ENCODE measurements around the gene PHPT1. TPM values are rescaled to one million over a fixed set of nuclear protein-coding genes. Genes with fewer than 3 reads are reported as not detected.
"Not testable (repeated sequence)": the region's sequence is repeated elsewhere in the genome, so short reads cannot be mapped to it uniquely, and the experiment has no call there.

The PHPT1 gene
- total RNA-seq, 1 experiment from 2014 or later: 125 TPM

DNA sequence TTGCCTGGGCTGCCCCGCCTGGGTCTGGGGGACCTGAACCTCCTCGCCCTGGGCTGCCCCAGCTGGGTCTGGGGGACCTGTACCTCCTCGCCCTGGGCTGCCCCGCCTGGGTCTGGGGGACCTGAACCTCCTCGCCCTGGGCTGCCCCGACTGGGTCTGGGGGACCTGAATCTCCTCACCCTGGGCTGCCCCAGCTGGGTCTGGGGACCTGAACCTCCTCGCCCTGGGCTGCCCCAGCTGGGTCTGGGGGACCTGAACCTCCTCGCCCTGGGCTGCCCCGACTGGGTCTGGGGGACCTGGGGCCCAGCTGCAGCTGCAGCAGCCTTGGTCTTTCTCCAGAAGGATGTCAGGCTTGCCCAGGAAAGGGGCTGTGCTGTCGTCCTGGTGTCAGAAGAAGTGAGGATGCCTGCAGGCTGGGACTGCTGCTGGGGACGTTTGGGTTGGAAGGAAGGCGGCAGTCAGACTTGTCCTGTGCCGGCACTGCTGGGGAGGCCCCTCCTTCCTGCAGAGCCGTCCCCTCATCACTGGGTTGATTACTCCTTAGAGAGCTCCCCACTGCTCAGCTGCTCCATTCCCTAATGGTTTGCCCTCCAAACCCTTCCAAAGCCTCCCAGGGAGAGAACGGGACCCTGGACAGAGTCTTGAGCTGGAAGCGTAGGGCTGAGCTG lies 15.7 kb upstream of the PHPT1 start:
- in situ Hi-C loops (cut with HindIII; ENCODE audit: low pct_unique_long_range_greater_than_20kb, low sequenced_read_pairs); DNase-seq (ENCODE audit: low read depth): not testable (repeated sequence)

DNA sequence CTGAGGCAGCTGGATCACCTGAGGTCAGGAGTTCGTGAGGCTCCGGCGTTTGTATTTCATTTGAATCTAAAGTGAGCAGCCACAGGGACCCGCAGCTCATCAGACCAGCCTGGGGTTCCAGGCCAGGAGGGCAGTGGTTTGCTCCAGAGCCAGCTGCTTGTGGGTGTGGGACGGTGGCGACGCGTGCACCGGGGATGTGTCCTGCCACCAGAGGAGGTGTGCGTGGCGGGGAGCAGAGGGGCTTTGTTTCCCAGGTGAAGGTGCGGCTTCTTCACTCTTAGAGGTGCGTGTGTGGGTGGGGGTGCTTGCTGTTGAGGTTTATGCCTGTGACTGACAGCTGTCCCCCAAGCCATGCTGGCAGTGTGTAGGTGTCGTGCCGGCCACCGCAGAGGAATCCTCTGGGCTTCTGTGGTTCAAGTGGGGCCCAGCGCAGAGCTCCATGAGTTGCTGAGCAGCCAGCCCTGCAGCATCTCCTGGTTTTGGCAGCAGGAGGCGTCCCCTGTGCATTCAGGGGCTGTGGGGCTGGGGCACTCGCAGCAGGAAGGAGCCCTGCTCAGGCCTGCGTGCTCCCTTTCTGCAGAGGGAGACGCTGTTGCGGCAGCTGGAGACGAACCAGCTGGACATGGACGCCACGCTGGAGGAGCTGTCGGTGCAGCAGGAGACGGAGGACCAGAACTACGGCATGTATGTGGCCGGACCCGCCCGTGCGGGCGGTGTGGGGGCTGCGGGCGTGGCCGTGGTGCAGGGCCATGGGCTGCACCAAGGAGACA lies 13.9 kb upstream of the PHPT1 start:
- no peak for DNase-seq (ENCODE audit: low read depth)
- in situ Hi-C loops (cut with HindIII; ENCODE audit: low pct_unique_long_range_greater_than_20kb, low sequenced_read_pairs): no loop called here

- no peak for DNase-seq (ENCODE audit: low read depth)
- in situ Hi-C loops (cut with HindIII; ENCODE audit: low pct_unique_long_range_greater_than_20kb, low sequenced_read_pairs): no loop called here
Observed at GRCh38 chr9:136835932-136836904, 13.0 kb upstream of the PHPT1 start.

GRCh38 chr9:136837146-136837855 lies 11.9 kb upstream of the PHPT1 start:
- in situ Hi-C loops (cut with HindIII; ENCODE audit: low pct_unique_long_range_greater_than_20kb, low sequenced_read_pairs): no loop called here
- DNase-seq (ENCODE audit: low read depth): no peak

- in situ Hi-C loops (cut with HindIII; ENCODE audit: low pct_unique_long_range_greater_than_20kb, low sequenced_read_pairs); DNase-seq (ENCODE audit: low read depth): not testable (repeated sequence)
Observed at GRCh38 chr9:136837856-136838277, 11.3 kb upstream of the PHPT1 start.

DNA sequence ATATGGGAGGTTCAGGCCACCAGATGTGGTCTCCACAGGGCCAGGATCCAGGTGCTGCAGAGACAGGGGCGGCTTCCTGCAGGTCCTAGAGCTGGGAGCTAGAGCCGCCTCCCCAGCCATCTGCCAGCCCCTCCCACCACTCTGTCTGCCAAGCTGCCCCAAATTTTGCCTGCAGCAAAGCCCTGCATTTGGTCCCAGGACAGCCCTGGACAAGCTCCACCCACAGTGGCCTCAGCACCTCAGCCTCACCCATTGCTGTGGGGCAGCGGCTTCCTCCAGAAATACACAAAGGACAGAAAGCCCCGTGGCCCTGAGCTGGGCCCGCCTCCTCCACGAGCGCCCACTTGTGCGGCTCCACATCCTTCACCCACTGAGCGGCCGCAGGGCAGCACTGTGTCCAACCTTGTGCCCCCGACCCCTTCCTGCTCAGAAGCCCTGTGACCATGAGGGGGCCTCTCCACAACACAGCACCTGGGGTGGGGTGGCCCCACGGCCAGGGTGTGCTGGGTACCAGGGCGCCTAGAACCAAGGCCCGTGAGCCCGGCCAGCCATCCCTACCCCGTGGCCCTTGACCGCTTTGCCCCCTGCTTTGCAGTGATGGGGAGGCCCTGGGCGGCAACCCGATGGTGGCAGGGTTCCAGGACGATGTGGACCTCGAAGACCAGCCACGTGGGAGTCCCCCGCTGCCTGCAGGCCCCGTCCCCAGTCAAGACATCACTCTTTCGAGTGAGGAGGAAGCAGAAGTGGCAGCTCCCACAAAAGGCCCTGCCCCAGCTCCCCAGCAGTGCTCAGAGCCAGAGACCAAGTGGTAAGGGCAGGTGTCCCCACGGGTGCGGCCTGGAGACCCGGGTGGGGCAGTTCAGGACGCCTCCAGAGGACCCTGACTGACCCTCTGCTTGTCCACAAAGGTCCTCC lies 10.6 kb upstream of the PHPT1 start:
- no peak for DNase-seq (ENCODE audit: low read depth)
- in situ Hi-C loops (cut with HindIII; ENCODE audit: low pct_unique_long_range_greater_than_20kb, low sequenced_read_pairs): no loop called here

DNA sequence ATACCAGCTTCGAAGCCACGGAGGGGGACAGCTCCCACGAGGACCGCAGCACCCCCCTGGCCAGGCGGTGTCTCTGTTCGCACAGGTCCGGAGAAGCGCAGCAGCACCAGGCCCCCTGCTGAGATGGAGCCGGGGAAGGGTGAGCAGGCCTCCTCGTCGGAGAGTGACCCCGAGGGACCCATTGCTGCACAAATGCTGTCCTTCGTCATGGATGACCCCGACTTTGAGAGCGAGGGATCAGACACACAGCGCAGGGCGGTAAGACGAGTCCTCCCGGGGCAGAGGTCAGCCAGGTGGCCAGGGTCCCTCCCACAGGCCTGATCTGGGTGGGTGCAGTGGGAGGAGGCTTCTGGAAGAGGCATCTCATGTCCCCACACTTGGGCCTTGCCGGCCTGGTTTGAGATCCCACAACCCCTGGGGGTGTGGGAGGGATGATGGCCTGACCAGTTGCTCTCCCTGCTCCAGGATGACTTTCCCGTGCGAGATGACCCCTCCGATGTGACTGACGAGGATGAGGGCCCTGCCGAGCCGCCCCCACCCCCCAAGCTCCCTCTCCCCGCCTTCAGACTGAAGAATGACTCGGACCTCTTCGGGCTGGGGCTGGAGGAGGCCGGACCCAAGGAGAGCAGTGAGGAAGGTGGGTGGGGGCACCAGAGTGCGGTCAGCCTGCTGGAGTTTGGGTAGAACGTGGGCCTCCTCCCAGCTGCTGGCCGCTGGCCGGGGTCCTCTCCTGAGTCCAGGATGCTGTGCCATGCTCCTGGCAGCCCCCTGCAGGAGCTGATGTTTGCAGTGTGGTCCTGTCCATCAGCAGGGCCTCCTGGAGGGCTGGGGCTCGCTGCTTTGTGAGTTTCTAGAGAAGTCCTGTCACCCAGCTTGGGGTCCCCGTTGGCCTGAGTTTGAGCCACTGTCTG lies 9.7 kb upstream of the PHPT1 start:
- DNase-seq (ENCODE audit: low read depth): no peak
- in situ Hi-C loops (cut with HindIII; ENCODE audit: low pct_unique_long_range_greater_than_20kb, low sequenced_read_pairs): no loop called here

GRCh38 chr9:136840140-136840876 lies 8.9 kb upstream of the PHPT1 start:
- peak; percentile 31 for DNase-seq (ENCODE audit: low read depth)
- in situ Hi-C loops (cut with HindIII; ENCODE audit: low pct_unique_long_range_greater_than_20kb, low sequenced_read_pairs): no loop called here

DNA sequence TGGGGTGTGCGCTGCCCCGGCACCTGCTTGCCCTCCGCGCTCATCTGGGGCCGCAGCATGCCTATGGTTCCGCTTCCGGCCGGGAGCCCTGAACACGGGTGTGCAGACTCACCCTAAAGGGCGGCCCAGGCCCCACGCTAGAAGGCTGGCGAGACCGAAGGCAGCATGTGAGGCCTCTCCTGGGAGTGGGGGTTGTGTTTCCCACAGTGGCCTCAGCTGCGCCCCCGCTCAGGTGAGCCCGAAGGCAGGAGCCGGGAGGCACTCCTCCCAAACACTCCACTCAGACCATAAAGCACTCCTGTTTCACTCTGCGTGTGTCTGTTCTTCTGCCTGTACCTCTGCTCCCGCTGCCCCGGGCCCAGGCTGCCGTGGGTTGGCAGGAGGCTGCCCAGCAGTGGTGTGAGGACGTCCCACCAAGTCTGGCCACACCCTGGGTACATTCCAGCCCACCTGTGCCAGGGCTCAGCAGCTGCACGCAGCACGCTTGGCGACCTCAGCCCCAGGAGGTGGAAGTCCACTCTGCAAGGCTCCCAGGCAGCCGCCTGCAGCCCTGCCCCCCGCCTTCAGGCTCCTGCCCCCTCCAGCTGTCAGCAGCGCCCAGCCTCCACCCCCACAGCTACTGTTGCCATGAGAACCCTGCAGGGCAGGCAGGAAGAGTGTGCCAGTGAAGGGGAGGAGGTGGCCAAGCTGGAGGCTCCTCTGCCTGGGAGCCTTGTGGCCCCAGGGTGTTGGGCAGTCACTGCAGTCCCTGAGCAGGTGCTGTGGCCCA lies 8.1 kb upstream of the PHPT1 start:
- DNase-seq (ENCODE audit: low read depth): peak; percentile 79
- in situ Hi-C loops (cut with HindIII; ENCODE audit: low pct_unique_long_range_greater_than_20kb, low sequenced_read_pairs): no loop called here

- in situ Hi-C loops (cut with HindIII; ENCODE audit: low pct_unique_long_range_greater_than_20kb, low sequenced_read_pairs); DNase-seq (ENCODE audit: low read depth): not testable (repeated sequence)
Observed at GRCh38 chr9:136841646-136842379, 7.4 kb upstream of the PHPT1 start.

DNA sequence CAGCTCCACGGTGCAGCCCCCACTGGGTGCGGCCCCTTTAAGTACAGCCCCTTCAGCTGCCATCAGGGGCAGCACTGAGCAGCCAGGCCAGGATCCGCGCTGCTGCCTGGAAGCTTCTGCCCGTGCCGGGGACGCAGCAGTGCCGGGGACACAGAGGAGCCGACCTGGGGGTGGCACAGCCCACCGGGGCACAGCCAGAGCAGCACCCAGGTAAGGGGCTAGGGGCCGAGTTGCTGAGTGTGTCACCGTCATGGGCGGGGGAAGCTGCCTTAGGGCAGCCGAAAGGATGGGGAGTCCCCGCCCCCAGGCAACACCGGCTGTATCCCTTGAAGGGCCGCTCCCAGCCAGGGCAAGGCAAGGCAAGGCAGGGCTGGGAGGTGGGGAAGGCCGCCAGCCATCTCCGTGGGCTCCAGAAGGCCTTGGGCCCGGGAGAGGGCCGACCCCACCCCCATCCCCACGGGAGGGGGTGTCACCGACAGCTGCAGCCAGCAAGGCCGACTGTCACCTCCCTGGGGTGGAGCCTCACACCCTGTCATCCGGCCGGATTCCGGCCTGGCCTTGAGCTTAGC lies 6.7 kb upstream of the PHPT1 start, which contains the start of gene AJM1:
Gene AJM1, plus strand, starts transcription at position 99 of the 569 bp plus-strand sequence. CDS start 1,937 bp downstream, outside the sequence.
- DNase-seq (ENCODE audit: low read depth): peak; percentile 70
- in situ Hi-C loops (cut with HindIII; ENCODE audit: low pct_unique_long_range_greater_than_20kb, low sequenced_read_pairs): not testable (repeated sequence)

- in situ Hi-C loops (cut with HindIII; ENCODE audit: low pct_unique_long_range_greater_than_20kb, low sequenced_read_pairs); DNase-seq (ENCODE audit: low read depth): not testable (repeated sequence)
Observed at GRCh38 chr9:136843159-136843800, 5.9 kb upstream of the PHPT1 start.

Measured in Caki2 (cell line).